Measurements from ENCODE around the gene ZNF320. TPM values are rescaled to one million over a fixed set of nuclear protein-coding genes. Genes with fewer than 3 reads are reported as not detected.

The ZNF320 gene
- polyA plus RNA-seq, 3 donors, result 1.6 to 4.4 (median 3.4) TPM

GRCh38 chr19:52891336-52891735 lies 6.1 kb downstream of the ZNF320 start:
- intact Hi-C loops (cut with micrococcal nuclease), result no loop called here
- peak overlapping the region in 2 of 7 donors; percentile 7 to 26 for H3K27ac Mint-ChIP-seq
- H3K27me3 Mint-ChIP-seq (ENCODE audit: low read depth in 3 of 3), result peaks cover 0 to 9% (median 2%) of the 10 kb centered on the region in 3 donors
- Histone ChIP-seq H2AFZ (ENCODE audit: insufficient read depth, low read depth, low read length, poor library complexity, severe bottlenecking) (no peak overlapping the region), H3K4me1 (ENCODE audit: control insufficient read depth in 1 of 2, insufficient read depth in 2 of 2, low read length in 2 of 2) (peaks cover 1% of the 10 kb centered on the region in 2 donors), H3K9ac (ENCODE audit: insufficient read depth, low read length, poor library complexity, severe bottlenecking) (no peak overlapping the region), H4K20me1 (ENCODE audit: insufficient read depth, low read length) (no peaks in the 10 kb centered on the region), H3K27me3 (ENCODE audit: control insufficient read depth in 2 of 2, insufficient read depth in 2 of 2, low read length in 2 of 2) (no peaks in the 10 kb centered on the region), H3K36me3 (replicated peaks in 1 of 2; ENCODE audit: control insufficient read depth in 1 of 2, insufficient read depth in 2 of 2, low read length in 2 of 2) (peaks cover 39 to 47% of the 10 kb centered on the region in 2 donors), H3K9me3 (replicated peaks in 1 of 2; ENCODE audit: control insufficient read depth in 1 of 2, insufficient read depth in 1 of 2, low read length in 2 of 2) (peaks cover 23 to 33% of the 10 kb centered on the region in 2 donors), H3K27ac (ENCODE audit: low read depth in 1 of 2, low read length in 2 of 2) (no peak overlapping the region), H3K4me3 (replicated peaks in 1 of 3; ENCODE audit: low read depth in 2 of 3, low read length in 3 of 3) (no peak overlapping the region), H3K4me2 (replicated peaks; ENCODE audit: extremely low read depth, low read length, poor library complexity, severe bottlenecking) (no peak overlapping the region), H3K79me2 (ENCODE audit: insufficient read depth, low read length) (peaks cover 5% of the 10 kb centered on the region)
- no peak for TF ChIP-seq CTCF (IDR thresholded peaks at IDR 0.05)
- peaks cover 3% of the 10 kb centered on the region for H3K4me1 Mint-ChIP-seq
- DNase-seq, result no peak
- H3K9me3 Mint-ChIP-seq, result peaks cover 13 to 61% (median 43%) of the 10 kb centered on the region in 7 donors
- H3K36me3 Mint-ChIP-seq, result peaks cover 58 to 86% of the 10 kb centered on the region in 2 donors
- no peak overlapping the region for H3K4me3 Mint-ChIP-seq
- WGBS (ENCODE audit: insufficient coverage), result 65% methylated on average over 4 of the region's 4 CpGs

- Histone ChIP-seq H3K4me2 (replicated peaks; ENCODE audit: extremely low read depth, low read length, poor library complexity, severe bottlenecking) (no peak overlapping the region), H4K20me1 (ENCODE audit: insufficient read depth, low read length) (no peaks in the 10 kb centered on the region), H3K27ac (ENCODE audit: low read depth in 1 of 2, low read length in 2 of 2) (no peak overlapping the region), H2AFZ (ENCODE audit: insufficient read depth, low read depth, low read length, poor library complexity, severe bottlenecking) (no peak overlapping the region), H3K9ac (ENCODE audit: insufficient read depth, low read length, poor library complexity, severe bottlenecking) (no peak overlapping the region), H3K79me2 (ENCODE audit: insufficient read depth, low read length) (no peaks in the 10 kb centered on the region), H3K4me3 (replicated peaks in 1 of 3; ENCODE audit: low read depth in 2 of 3, low read length in 3 of 3) (no peak overlapping the region), H3K4me1 (ENCODE audit: control insufficient read depth in 1 of 2, insufficient read depth in 2 of 2, low read length in 2 of 2) (no peaks in the 10 kb centered on the region), H3K9me3 (replicated peaks in 1 of 2; ENCODE audit: control insufficient read depth in 1 of 2, insufficient read depth in 1 of 2, low read length in 2 of 2) (peaks cover 31 to 46% of the 10 kb centered on the region in 2 donors), H3K36me3 (replicated peaks in 1 of 2; ENCODE audit: control insufficient read depth in 1 of 2, insufficient read depth in 2 of 2, low read length in 2 of 2) (peaks cover 46 to 57% of the 10 kb centered on the region in 2 donors), H3K27me3 (ENCODE audit: control insufficient read depth in 2 of 2, insufficient read depth in 2 of 2, low read length in 2 of 2) (no peaks in the 10 kb centered on the region)
- H3K9me3 Mint-ChIP-seq, result peaks cover 22 to 67% (median 51%) of the 10 kb centered on the region in 7 donors
- no peak for TF ChIP-seq CTCF (IDR thresholded peaks at IDR 0.05)
- peaks cover 3% of the 10 kb centered on the region for H3K4me1 Mint-ChIP-seq
- peaks cover 67 to 90% of the 10 kb centered on the region in 2 donors for H3K36me3 Mint-ChIP-seq
- 100% methylated on average over 1 of the region's 4 CpGs for WGBS (ENCODE audit: insufficient coverage)
- no peak for DNase-seq
- intact Hi-C loops (cut with micrococcal nuclease), result no loop called here
- no peak overlapping the region for H3K27ac Mint-ChIP-seq
- peaks cover 0 to 9% (median 2%) of the 10 kb centered on the region in 3 donors for H3K27me3 Mint-ChIP-seq (ENCODE audit: low read depth in 3 of 3)
- no peak overlapping the region for H3K4me3 Mint-ChIP-seq
These were observed 7.5 kb downstream of the ZNF320 start for GRCh38 chr19:52889931-52890330.

Data from CD14-positive monocyte (primary cell).